ENCODE results near the gene SPR. TPM values are rescaled to one million over a fixed set of nuclear protein-coding genes. Genes with fewer than 3 reads are reported as not detected.

The SPR gene
- 10 to 100 TPM; 13.7 to 15.2 TPM for total RNA-seq
- 2.5 TPM for polyA plus RNA-seq (2013, experiment 1 of 2)
- polyA plus RNA-seq (2013, experiment 2 of 2) = 1.7 TPM
- long read RNA-seq, experiment 1, partial matches to known transcripts = 1 of 5 reads
- long read RNA-seq, experiment 1, other reads (novel, unspliced or antisense) = 1 of 5 reads
- long read RNA-seq, experiment 2, transcript SPR-201 (3 exons, 1,480 nt) = major isoform, 20 of 28 reads
- long read RNA-seq, experiment 2, partial matches to known transcripts = 6 of 28 reads
- long read RNA-seq, experiment 2, other reads (novel, unspliced or antisense) = 2 of 28 reads
- long read RNA-seq, experiment 3, transcript SPR-201 (3 exons, 1,480 nt) = major isoform, 79 of 98 reads
- long read RNA-seq, experiment 3, partial matches to known transcripts = 15 of 98 reads
- long read RNA-seq, experiment 3, other reads (novel, unspliced or antisense) = 1 of 98 reads
- long read RNA-seq, experiment 4 = 0 reads

DNA sequence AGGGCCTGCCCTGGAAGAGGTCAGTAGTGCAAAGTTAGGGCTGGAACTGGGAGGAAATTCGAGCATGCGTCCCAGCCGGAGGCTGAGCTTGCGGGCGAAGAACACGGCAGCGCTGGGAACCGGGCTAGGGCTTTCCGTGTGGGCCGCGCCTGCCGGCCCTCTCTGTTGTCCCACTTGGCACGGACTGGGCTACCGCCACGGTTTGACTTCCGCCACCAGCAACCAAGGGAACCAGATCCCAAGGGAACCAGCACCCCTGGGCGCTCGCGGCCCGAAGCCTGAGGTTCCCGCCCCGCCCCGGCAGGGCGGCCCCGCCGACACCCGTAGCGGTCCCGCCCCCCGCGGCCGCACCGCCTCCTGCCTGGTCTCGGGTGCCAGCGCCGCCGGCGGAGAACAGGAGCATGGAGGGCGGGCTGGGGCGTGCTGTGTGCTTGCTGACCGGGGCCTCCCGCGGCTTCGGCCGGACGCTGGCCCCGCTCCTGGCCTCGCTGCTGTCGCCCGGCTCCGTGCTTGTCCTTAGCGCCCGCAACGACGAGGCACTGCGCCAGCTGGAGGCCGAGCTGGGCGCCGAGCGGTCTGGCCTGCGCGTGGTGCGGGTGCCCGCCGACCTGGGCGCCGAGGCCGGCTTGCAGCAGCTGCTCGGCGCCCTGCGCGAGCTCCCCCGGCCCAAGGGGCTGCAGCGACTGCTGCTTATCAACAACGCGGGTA lies at the start of gene SPR:
Gene SPR (plus strand): TSS at position 377 of the 708 bp plus-strand sequence. CDS start 25 bp downstream, at position 402.
- Histone ChIP-seq H3K4me3 (ENCODE audit: low read length) (peak within 1 kb of the TSS; percentile 89), H3K36me3 (ENCODE audit: control insufficient read depth, insufficient read depth, low read length) (no peaks in the 10 kb centered on the region), H3K9me3 (ENCODE audit: control insufficient read depth, low read length) (no peaks in the 10 kb centered on the region), H3K4me1 (ENCODE audit: control insufficient read depth, insufficient read depth, low read length) (no peaks in the 10 kb centered on the region), H3K9ac (ENCODE audit: extremely low read depth, low read length, poor library complexity, severe bottlenecking) (no peak within 1 kb of the TSS), H3K27me3 (ENCODE audit: control insufficient read depth, insufficient read depth, low read length, poor library complexity, severe bottlenecking) (peaks cover 52% of the 10 kb centered on the region), H3K27ac (ENCODE audit: low read depth, low read length) (no peak within 1 kb of the TSS)
- 2% methylated on average over 33 to 76 of the region's 76 CpGs for WGBS, 2 experiments (ENCODE audit: insufficient coverage in 1 of 2, insufficient read length in 1 of 2)
- Mint-ChIP-seq H3K4me1 (peaks cover 5% of the 10 kb centered on the region), H3K9me3 (no peaks in the 10 kb centered on the region), H3K27ac (no peak within 1 kb of the TSS), H3K27me3 (ENCODE audit: insufficient read depth) (peaks cover 50% of the 10 kb centered on the region), H3K4me3 (peak within 1 kb of the TSS; percentile 62), H3K36me3 (ENCODE audit: low read depth) (no peaks in the 10 kb centered on the region)
- DNase-seq = peak; percentile 90
- TF ChIP-seq, protein P1, sequence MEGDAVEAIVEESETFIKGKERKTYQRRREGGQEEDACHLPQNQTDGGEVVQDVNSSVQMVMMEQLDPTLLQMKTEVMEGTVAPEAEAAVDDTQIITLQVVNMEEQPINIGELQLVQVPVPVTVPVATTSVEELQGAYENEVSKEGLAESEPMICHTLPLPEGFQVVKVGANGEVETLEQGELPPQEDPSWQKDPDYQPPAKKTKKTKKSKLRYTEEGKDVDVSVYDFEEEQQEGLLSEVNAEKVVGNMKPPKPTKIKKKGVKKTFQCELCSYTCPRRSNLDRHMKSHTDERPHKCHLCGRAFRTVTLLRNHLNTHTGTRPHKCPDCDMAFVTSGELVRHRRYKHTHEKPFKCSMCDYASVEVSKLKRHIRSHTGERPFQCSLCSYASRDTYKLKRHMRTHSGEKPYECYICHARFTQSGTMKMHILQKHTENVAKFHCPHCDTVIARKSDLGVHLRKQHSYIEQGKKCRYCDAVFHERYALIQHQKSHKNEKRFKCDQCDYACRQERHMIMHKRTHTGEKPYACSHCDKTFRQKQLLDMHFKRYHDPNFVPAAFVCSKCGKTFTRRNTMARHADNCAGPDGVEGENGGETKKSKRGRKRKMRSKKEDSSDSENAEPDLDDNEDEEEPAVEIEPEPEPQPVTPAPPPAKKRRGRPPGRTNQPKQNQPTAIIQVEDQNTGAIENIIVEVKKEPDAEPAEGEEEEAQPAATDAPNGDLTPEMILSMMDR (conservative IDR thresholded peaks at IDR 0.05) = no peak

DNA sequence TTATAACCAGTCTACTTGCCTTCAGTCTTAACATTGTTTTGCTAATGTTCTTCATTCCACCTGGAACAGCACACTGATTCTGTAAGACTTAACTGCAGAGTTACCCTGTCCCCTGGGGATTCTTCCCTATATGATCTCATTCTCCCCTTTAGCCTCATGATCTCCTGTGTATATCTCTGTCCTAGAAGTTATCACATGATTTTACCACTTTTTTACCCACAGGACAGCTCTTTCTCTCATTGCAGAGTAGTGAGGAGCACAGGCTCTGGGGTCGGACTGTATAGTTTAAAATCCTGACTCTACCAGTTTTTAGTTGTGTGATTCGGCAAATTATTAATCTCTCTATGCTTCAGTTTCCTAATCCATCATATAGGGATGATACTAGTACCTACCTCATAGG lies 47.1 kb upstream of the SPR start:
- Mint-ChIP-seq H3K36me3 (ENCODE audit: low read depth) (no peaks in the 10 kb centered on the region), H3K4me1 (no peaks in the 10 kb centered on the region), H3K4me3 (no peak overlapping the region), H3K9me3 (no peaks in the 10 kb centered on the region), H3K27me3 (ENCODE audit: insufficient read depth) (peaks cover 9% of the 10 kb centered on the region), H3K27ac (no peak overlapping the region)
- Histone ChIP-seq H3K27ac (ENCODE audit: low read depth, low read length) (no peak overlapping the region), H3K9me3 (ENCODE audit: control insufficient read depth, low read length) (no peaks in the 10 kb centered on the region), H3K4me3 (ENCODE audit: low read length) (no peak overlapping the region), H3K27me3 (ENCODE audit: control insufficient read depth, insufficient read depth, low read length, poor library complexity, severe bottlenecking) (no peaks in the 10 kb centered on the region), H3K36me3 (ENCODE audit: control insufficient read depth, insufficient read depth, low read length) (no peaks in the 10 kb centered on the region), H3K9ac (ENCODE audit: extremely low read depth, low read length, poor library complexity, severe bottlenecking) (no peak overlapping the region), H3K4me1 (ENCODE audit: control insufficient read depth, insufficient read depth, low read length) (no peaks in the 10 kb centered on the region)
- TF ChIP-seq, protein P1 (conservative IDR thresholded peaks at IDR 0.05) = no peak
- DNase-seq = no peak
- WGBS, 2 experiments (ENCODE audit: insufficient coverage in 1 of 2, insufficient read length in 1 of 2) = 93% methylated on average over 2 of the region's 2 CpGs; no CpG with 5 or more reads in 1 of the 2 experiments

DNA sequence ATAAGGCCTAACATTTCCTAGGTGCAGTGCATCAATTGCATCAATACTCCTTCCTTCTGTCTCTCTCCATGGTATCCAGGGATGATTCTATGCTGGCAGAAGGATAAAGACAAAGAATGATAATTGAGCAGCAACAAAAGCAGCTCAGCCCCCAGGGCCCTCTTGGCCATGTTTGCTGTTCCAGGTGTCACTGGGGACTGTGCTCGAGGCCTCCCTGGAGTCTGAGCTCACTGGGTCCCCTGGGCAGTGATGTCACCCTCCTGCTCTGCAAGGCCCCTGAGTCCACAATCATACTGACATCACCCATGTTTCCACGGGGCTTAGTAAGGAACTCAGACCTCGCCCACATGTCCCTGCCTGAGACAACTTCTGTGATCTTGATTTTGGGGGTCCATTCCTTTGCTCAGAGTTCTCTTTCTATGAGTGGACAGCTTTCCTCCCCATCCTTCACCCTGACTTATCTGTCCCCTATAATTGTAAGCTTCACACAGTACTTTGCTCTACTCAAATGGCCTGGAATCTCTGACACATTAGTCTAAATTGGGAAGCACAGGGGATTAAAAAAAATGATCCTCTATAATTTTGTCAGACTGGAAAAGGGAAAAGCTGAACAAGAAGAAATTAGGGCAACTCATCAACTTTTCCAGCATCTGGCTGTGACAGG lies 45.6 kb upstream of the SPR start:
- DNase-seq = no peak
- Histone ChIP-seq H3K9ac (ENCODE audit: extremely low read depth, low read length, poor library complexity, severe bottlenecking) (no peak overlapping the region), H3K27me3 (ENCODE audit: control insufficient read depth, insufficient read depth, low read length, poor library complexity, severe bottlenecking) (no peaks in the 10 kb centered on the region), H3K4me1 (ENCODE audit: control insufficient read depth, insufficient read depth, low read length) (no peaks in the 10 kb centered on the region), H3K4me3 (ENCODE audit: low read length) (no peak overlapping the region), H3K36me3 (ENCODE audit: control insufficient read depth, insufficient read depth, low read length) (no peaks in the 10 kb centered on the region), H3K9me3 (ENCODE audit: control insufficient read depth, low read length) (no peaks in the 10 kb centered on the region), H3K27ac (ENCODE audit: low read depth, low read length) (no peak overlapping the region)
- no peaks in the 10 kb centered on the region for H3K9me3 Mint-ChIP-seq
- WGBS, 2 experiments (ENCODE audit: insufficient coverage in 1 of 2, insufficient read length in 1 of 2) = 62 to 92% methylated on average over 3 of the region's 3 CpGs
- TF ChIP-seq, protein P1 (conservative IDR thresholded peaks at IDR 0.05) = no peak
- no peaks in the 10 kb centered on the region for H3K4me1 Mint-ChIP-seq
- H3K4me3 Mint-ChIP-seq = no peak overlapping the region
- no peak overlapping the region for H3K27ac Mint-ChIP-seq
- H3K27me3 Mint-ChIP-seq (ENCODE audit: insufficient read depth) = peaks cover 3% of the 10 kb centered on the region
- H3K36me3 Mint-ChIP-seq (ENCODE audit: low read depth) = no peaks in the 10 kb centered on the region
